ENCODE measurements around the gene HTT.

DNA sequence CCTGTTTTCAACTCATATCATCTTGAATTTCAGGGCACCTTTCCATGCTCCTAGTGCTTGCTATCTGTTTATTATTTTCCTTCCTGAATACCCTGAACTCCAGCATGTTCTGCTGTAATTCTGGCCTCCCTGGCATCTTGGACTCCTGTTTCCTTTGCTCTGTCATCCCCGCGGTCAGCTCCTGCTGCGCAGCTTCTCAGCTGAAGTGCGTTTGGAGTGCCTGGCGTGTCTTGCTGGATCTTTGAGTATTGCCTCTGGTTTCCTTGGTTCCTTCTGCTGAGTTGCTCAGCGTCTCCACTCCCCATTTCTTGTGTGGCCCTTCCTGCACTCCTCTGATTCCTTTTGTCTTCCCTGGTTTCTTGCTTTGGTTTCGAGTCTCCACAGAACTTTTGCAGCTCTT, 84.4 kb downstream of the HTT start:
- TF ChIP-seq ZNF217 (IDR thresholded peaks at IDR 0.05) (no peak), SMC3 (IDR thresholded peaks at IDR 0.05; ENCODE audit: borderline replicate concordance, low read length) (no peak), NFIC (IDR thresholded peaks at IDR 0.05; ENCODE audit: low read depth, low read length) (no peak), SP1 (IDR thresholded peaks at IDR 0.05; ENCODE audit: low read depth, low read length) (no peak)
- TF ChIP-seq, protein P1, sequence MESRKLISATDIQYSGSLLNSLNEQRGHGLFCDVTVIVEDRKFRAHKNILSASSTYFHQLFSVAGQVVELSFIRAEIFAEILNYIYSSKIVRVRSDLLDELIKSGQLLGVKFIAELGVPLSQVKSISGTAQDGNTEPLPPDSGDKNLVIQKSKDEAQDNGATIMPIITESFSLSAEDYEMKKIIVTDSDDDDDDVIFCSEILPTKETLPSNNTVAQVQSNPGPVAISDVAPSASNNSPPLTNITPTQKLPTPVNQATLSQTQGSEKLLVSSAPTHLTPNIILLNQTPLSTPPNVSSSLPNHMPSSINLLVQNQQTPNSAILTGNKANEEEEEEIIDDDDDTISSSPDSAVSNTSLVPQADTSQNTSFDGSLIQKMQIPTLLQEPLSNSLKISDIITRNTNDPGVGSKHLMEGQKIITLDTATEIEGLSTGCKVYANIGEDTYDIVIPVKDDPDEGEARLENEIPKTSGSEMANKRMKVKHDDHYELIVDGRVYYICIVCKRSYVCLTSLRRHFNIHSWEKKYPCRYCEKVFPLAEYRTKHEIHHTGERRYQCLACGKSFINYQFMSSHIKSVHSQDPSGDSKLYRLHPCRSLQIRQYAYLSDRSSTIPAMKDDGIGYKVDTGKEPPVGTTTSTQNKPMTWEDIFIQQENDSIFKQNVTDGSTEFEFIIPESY (IDR thresholded peaks at IDR 0.05) = no peak
- TF ChIP-seq, protein P2, sequence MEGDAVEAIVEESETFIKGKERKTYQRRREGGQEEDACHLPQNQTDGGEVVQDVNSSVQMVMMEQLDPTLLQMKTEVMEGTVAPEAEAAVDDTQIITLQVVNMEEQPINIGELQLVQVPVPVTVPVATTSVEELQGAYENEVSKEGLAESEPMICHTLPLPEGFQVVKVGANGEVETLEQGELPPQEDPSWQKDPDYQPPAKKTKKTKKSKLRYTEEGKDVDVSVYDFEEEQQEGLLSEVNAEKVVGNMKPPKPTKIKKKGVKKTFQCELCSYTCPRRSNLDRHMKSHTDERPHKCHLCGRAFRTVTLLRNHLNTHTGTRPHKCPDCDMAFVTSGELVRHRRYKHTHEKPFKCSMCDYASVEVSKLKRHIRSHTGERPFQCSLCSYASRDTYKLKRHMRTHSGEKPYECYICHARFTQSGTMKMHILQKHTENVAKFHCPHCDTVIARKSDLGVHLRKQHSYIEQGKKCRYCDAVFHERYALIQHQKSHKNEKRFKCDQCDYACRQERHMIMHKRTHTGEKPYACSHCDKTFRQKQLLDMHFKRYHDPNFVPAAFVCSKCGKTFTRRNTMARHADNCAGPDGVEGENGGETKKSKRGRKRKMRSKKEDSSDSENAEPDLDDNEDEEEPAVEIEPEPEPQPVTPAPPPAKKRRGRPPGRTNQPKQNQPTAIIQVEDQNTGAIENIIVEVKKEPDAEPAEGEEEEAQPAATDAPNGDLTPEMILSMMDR (IDR thresholded peaks at IDR 0.05 in 2 of 3, conservative IDR thresholded peaks at IDR 0.05 in 1 of 3; ENCODE audit: control insufficient read depth in 2 of 3, extremely low read depth in 1 of 3, insufficient read depth in 1 of 3, low read depth in 3 of 3, low read length in 3 of 3) = no peak

Data from GM12878 (cell line).